Fibroblast of villous mesenchyme (primary cell): ENCODE measurements around the gene CYREN. TPM values are rescaled to one million over a fixed set of nuclear protein-coding genes. Genes with fewer than 3 reads are reported as not detected.
A peak's percentile ranks its signal among the peaks of the same experiment; 100 is the strongest.

ENCODE experiments used
- DNase-seq: peaks from one replicate; pipeline ENCODE4 v3.0.0-alpha.2; 2010; ENCODE audit warnings: low read depth
- H3K4me3 ChIP-seq: 2 replicates; pipeline ENCODE4 v1.5.1; 2011; ENCODE audit warnings: low read depth, mild to moderate bottlenecking, low read length
- CTCF ChIP-seq: IDR thresholded peaks from 2 replicates; pipeline ENCODE4 v1.5.1; 2012; ENCODE audit warnings: low read depth, mild to moderate bottlenecking, low read length; ENCODE audit not compliant: insufficient read depth
- total RNA-seq: library from RNA; depleted of rRNA; stranded (reverse); fragments of >200 nt; gene quantifications from 2 replicates; pipeline ENCODE4 v1.2.3, GENCODE V29; 2012

The CYREN gene
- total RNA-seq, 1 donor = 34.1 TPM

DNA sequence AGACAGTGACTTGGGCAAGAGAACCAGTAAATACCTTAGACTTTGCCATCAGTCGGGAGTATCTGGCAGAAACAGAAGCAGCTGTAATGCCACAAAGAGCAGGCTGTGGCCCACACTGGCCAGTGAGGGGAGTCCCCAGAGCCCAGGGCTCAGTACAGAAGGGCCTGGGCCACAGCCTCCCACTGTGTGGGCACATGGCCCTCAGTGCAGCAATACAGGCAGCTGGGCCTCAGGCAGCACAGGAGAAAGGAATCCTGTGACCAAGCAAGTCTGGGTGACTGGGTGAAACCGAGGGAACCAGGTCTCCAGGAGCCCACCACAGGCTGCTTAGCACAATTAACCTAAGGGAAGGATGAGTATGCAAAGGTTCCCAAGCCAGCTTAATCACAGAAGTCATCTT lies 26.8 kb upstream of the CYREN start:
- DNase-seq = no peak
- TF ChIP-seq CTCF = no peak
- no peak overlapping the region for H3K4me3 ChIP-seq

GRCh38 chr7:135195968-135196629 lies 25.6 kb upstream of the CYREN start:
- no peak for TF ChIP-seq CTCF
- DNase-seq = no peak
- no peak overlapping the region for H3K4me3 ChIP-seq

DNA sequence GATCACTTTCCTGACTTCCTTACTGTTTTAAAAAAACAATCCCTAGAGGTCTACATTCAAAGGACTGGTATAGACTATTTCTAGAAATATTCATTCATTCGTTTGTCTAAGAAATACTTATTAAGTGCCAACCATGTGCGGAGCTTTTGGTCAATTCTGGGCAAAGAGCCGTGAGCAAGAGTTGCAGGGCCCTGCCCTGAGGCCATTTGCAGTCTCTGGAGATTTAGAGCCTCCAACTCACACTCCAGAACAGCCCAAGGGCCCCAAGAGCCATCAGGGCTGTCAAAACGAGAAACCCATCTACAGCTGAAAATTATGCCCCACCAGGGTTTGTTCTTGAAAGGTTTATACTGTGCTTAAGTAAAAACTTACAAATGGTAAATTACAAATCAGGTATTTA lies 24.6 kb upstream of the CYREN start:
- no peak for DNase-seq
- H3K4me3 ChIP-seq = no peak overlapping the region
- no peak for TF ChIP-seq CTCF

GRCh38 chr7:135194494-135195095 lies 24.1 kb upstream of the CYREN start:
- H3K4me3 ChIP-seq = no peak overlapping the region
- no peak for DNase-seq
- no peak for TF ChIP-seq CTCF

DNA sequence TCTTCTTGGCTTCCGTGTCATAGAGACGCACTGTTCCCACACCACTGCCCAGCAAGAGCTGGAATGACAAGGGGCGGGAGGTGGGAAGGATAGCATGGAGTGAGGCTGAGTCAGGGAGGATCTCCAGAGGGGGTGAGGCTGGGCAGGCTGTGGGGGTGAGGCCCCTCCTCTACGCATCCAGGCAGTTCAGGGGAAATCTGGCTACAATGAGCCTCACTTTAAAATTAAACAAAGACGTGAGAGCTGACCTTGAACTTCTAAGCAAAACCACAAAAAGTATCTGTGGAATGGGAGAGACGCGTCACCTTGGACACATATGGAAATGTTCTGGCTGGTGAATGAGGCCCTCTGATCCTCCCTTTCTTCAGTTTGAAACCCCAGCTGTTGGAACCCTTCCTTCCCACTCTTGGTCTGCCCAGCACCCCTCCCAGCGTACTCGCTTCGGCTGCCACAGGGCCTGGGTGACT lies 23.1 kb upstream of the CYREN start:
- peak; percentile 85 for DNase-seq
- H3K4me3 ChIP-seq = no peak overlapping the region
- no peak for TF ChIP-seq CTCF

GRCh38 chr7:135192914-135193536 lies 22.5 kb upstream of the CYREN start:
- H3K4me3 ChIP-seq = no peak overlapping the region
- no peak for TF ChIP-seq CTCF
- DNase-seq = no peak
